Caco-2 (cell line): Measurements from ENCODE around the gene VKORC1. TPM values are rescaled to one million over a fixed set of nuclear protein-coding genes. Genes with fewer than 3 reads are reported as not detected.

Experiments
- BruUV-seq: library from RNA; stranded (reverse); fragments of 400-500 nt; replicated peaks from 2 replicates; lab custom pipeline; 2021; lab: Mats Ljungman, UMichigan
- CTCF ChIA-PET: fragments of 300-600 bp; sonication (Branson Sonifier 250); formaldehyde crosslinking; loops from one replicate; lab custom pipeline; 2022; ENCODE audit warnings: antibody characterized with exemption; lab: Charles Lee
- POLR2A ChIA-PET: fragments of 300-600 bp; sonication (Branson Sonifier 250); formaldehyde crosslinking; loops from one replicate; lab custom pipeline; 2022; ENCODE audit warnings: antibody characterized with exemption; lab: Charles Lee
- DNase-seq, 2 experiments: peaks; one replicate each; pipeline versions ENCODE4 v3.0.0 to v3.0.0-alpha.2; 2020 to 2022
- H3K27me3 ChIP-seq: replicated peaks from 2 replicates; pipeline ENCODE4 v1.6.0; 2011; ENCODE audit warnings: low read length; ENCODE audit not compliant: control insufficient read depth, insufficient read depth
- H3K36me3 ChIP-seq: 2 replicates; pipeline ENCODE4 v1.5.1; 2011; ENCODE audit warnings: low read length; ENCODE audit not compliant: control insufficient read depth, insufficient read depth
- H3K4me1 ChIP-seq: fragments of 250-450 bp; sonication (Bioruptor Pico); 2 replicates; pipeline ENCODE4 v1.5.1; 2020; ENCODE audit warnings: mild to moderate bottlenecking
- H3K4me3 ChIP-seq: 2 replicates; pipeline ENCODE4 v1.5.1; 2011; ENCODE audit warnings: low read depth, mild to moderate bottlenecking, control low read depth, low read length
- H3K9me3 ChIP-seq: fragments of 250-450 bp; sonication (Bioruptor Pico); 2 replicates; pipeline ENCODE4 v1.5.1; 2020; ENCODE audit warnings: mild to moderate bottlenecking, moderate library complexity
- H3K27ac Mint-ChIP-seq: one replicate; pipeline ENCODE4 v1.8.0; 2022; ENCODE audit warnings: mixed read lengths; ENCODE audit not compliant: unreplicated experiment
- H3K27me3 Mint-ChIP-seq: one replicate; pipeline ENCODE4 v1.8.0; 2022; ENCODE audit warnings: mixed read lengths; ENCODE audit not compliant: insufficient read depth, unreplicated experiment
- H3K36me3 Mint-ChIP-seq: one replicate; pipeline ENCODE4 v1.8.0; 2022; ENCODE audit warnings: mild to moderate bottlenecking, mixed read lengths; ENCODE audit not compliant: insufficient read depth, unreplicated experiment
- H3K4me1 Mint-ChIP-seq: one replicate; pipeline ENCODE4 v1.8.0; 2022; ENCODE audit warnings: low read depth, mixed read lengths; ENCODE audit not compliant: unreplicated experiment
- H3K4me3 Mint-ChIP-seq: one replicate; pipeline ENCODE4 v1.8.0; 2022; ENCODE audit warnings: mild to moderate bottlenecking, moderate library complexity, mixed read lengths; ENCODE audit not compliant: unreplicated experiment
- H3K9me3 Mint-ChIP-seq: one replicate; pipeline ENCODE4 v1.8.0; 2022; ENCODE audit warnings: mixed read lengths; ENCODE audit not compliant: unreplicated experiment
- CTCF ChIP-seq, 2 experiments: fragments of 200-600 bp in 1 of 2; IDR thresholded peaks; 1 replicate in 1 of 2; 2 replicates in 1 of 2; pipeline versions ENCODE4 v1.5.1 to v1.8.0; 2011 to 2022; ENCODE audit warnings: antibody characterized with exemption in 1 of 2, control low read depth in 1 of 2, inconsistent platforms in 1 of 2, low read depth in 1 of 2, low read length in 1 of 2, mild to moderate bottlenecking in 1 of 2, moderate library complexity in 1 of 2; ENCODE audit not compliant: insufficient read depth in 1 of 2, severe bottlenecking in 1 of 2, unreplicated experiment in 1 of 2
- intact Hi-C: fragments of 100-400 bp; cut with micrococcal nuclease; formaldehyde crosslinking; loops from one replicate; pipeline ENCODE4 v1.10.0; 2022; ENCODE audit not compliant: unreplicated experiment
- total RNA-seq: library from RNA; stranded (reverse); gene quantifications from 2 replicates; pipeline ENCODE4 v1.2.3, GENCODE V29; 2022

Gene VKORC1
- total RNA-seq, 1 experiment from 2014 or later = 61.3 TPM

- no peaks in the 10 kb centered on the region for H3K9me3 ChIP-seq
- H3K4me1 ChIP-seq = no peaks in the 10 kb centered on the region
- no peak overlapping the region for H3K4me3 ChIP-seq
- intact Hi-C loops = no loop called here
- Mint-ChIP-seq H3K36me3 (peaks cover 5% of the 10 kb centered on the region), H3K27me3 (no peaks in the 10 kb centered on the region), H3K4me3 (no peak overlapping the region), H3K27ac (no peak overlapping the region), H3K4me1 (no peaks in the 10 kb centered on the region), H3K9me3 (no peaks in the 10 kb centered on the region)
- ChIA-PET CTCF (no interaction called here), POLR2A (no interaction called here)
- BruUV-seq = no TSS peak
- no peaks in the 10 kb centered on the region for H3K27me3 ChIP-seq
- TF ChIP-seq CTCF (IDR thresholded peaks at IDR 0.05; ENCODE audit: insufficient read depth in 1 of 2, low read depth in 1 of 2, low read length in 1 of 2, severe bottlenecking in 1 of 2, unreplicated experiment in 1 of 2) = no peak
- no peak for DNase-seq
- no peaks in the 10 kb centered on the region; the same call in 1 of the 2 replicates for H3K36me3 ChIP-seq
Measured at GRCh38 chr16:31043898-31044481, 50.6 kb downstream of the VKORC1 start.

- intact Hi-C loops = no loop called here
- no peak for DNase-seq
- POLR2A ChIA-PET = no interaction called here
- Mint-ChIP-seq H3K36me3 (peaks cover 5% of the 10 kb centered on the region), H3K9me3 (no peaks in the 10 kb centered on the region), H3K27me3 (no peaks in the 10 kb centered on the region), H3K4me3 (no peak overlapping the region), H3K4me1 (no peaks in the 10 kb centered on the region), H3K27ac (no peak overlapping the region)
- no TSS peak for BruUV-seq
- no peaks in the 10 kb centered on the region; the same call in 1 of the 2 replicates for H3K36me3 ChIP-seq
- no peaks in the 10 kb centered on the region for H3K4me1 ChIP-seq
- no peaks in the 10 kb centered on the region for H3K9me3 ChIP-seq
- no peak overlapping the region for H3K4me3 ChIP-seq
- H3K27me3 ChIP-seq = no peaks in the 10 kb centered on the region
- TF ChIP-seq CTCF (IDR thresholded peaks at IDR 0.05; ENCODE audit: insufficient read depth in 1 of 2, low read depth in 1 of 2, low read length in 1 of 2, severe bottlenecking in 1 of 2, unreplicated experiment in 1 of 2) = no peak
- CTCF ChIA-PET = no interaction called here
Measured at GRCh38 chr16:31043352-31043751, 51.2 kb downstream of the VKORC1 start.

GRCh38 chr16:31042866-31043265, 51.7 kb downstream of the VKORC1 start:
- H3K9me3 ChIP-seq = no peaks in the 10 kb centered on the region
- Mint-ChIP-seq H3K9me3 (no peaks in the 10 kb centered on the region), H3K27ac (no peak overlapping the region), H3K36me3 (peaks cover 5% of the 10 kb centered on the region), H3K27me3 (no peaks in the 10 kb centered on the region), H3K4me1 (no peaks in the 10 kb centered on the region), H3K4me3 (no peak overlapping the region)
- intact Hi-C loops = no loop called here
- no peak overlapping the region for H3K4me3 ChIP-seq
- DNase-seq = no peak
- ChIA-PET POLR2A (no interaction called here), CTCF (no interaction called here)
- no peak for TF ChIP-seq CTCF (IDR thresholded peaks at IDR 0.05; ENCODE audit: insufficient read depth in 1 of 2, low read depth in 1 of 2, low read length in 1 of 2, severe bottlenecking in 1 of 2, unreplicated experiment in 1 of 2)
- no peaks in the 10 kb centered on the region for H3K4me1 ChIP-seq
- no peaks in the 10 kb centered on the region for H3K27me3 ChIP-seq
- H3K36me3 ChIP-seq = no peaks in the 10 kb centered on the region; the same call in 1 of the 2 replicates
- no TSS peak for BruUV-seq

Other genes starting within 250 kb of the VKORC1 start
- 15.1 and 17.7 TPM in 2 replicates for gene BCL7C, start 200.7 kb downstream of the VKORC1 start, total RNA-seq
- 1.8 and 2.4 TPM in 2 replicates for gene CTF1, start 198.2 kb downstream of the VKORC1 start, total RNA-seq
- gene FBXL19, start 171.2 kb downstream of the VKORC1 start, total RNA-seq = 20.2 and 23.4 TPM in 2 replicates
- gene ORAI3, start 145.7 kb downstream of the VKORC1 start, total RNA-seq = 4.7 TPM in 2 replicates
- 21.5 and 26.3 TPM in 2 replicates for gene SETD1A, start 137.0 kb downstream of the VKORC1 start, total RNA-seq
- gene HSD3B7, start 109.6 kb downstream of the VKORC1 start, total RNA-seq = 1.3 and 2.4 TPM in 2 replicates
- gene STX1B, start 84.2 kb downstream of the VKORC1 start, total RNA-seq = 0.46 and 0.77 TPM in 2 replicates
- 27.9 and 29.2 TPM in 2 replicates for gene STX4, start 61.2 kb downstream of the VKORC1 start, total RNA-seq
- gene ZNF668, start 20.6 kb downstream of the VKORC1 start, total RNA-seq = 8.7 and 10.8 TPM in 2 replicates
- 17.2 and 18.1 TPM in 2 replicates for gene ZNF646, start 20.4 kb downstream of the VKORC1 start, total RNA-seq
- 1.8 and 2.1 TPM in 2 replicates for gene PRSS53, start 5.9 kb downstream of the VKORC1 start, total RNA-seq
- 30.5 and 34.1 TPM in 2 replicates for gene BCKDK, start 13.6 kb upstream of the VKORC1 start, total RNA-seq
- gene KAT8, start 22.9 kb upstream of the VKORC1 start, total RNA-seq = 46.2 and 50.2 TPM in 2 replicates
- gene PRSS8, start 40.9 kb upstream of the VKORC1 start, total RNA-seq = 237 and 271 TPM in 2 replicates
- gene PRSS36, start 55.3 kb upstream of the VKORC1 start, total RNA-seq = 1.4 and 1.6 TPM in 2 replicates
- gene FUS, start 85.3 kb upstream of the VKORC1 start, total RNA-seq = 489 and 490 TPM in 2 replicates
- gene PYCARD, start 108.0 kb upstream of the VKORC1 start, total RNA-seq = 0.49 and 0.84 TPM in 2 replicates
- 0.07 TPM in 2 replicates for gene TRIM72, start 119.3 kb upstream of the VKORC1 start, total RNA-seq
- gene PYDC1, start 122.3 kb upstream of the VKORC1 start, total RNA-seq = not detected in 2 replicates
- 0.19 TPM in 1 of 2 replicates, not detected in the other for gene ITGAM, start 165.2 kb upstream of the VKORC1 start, total RNA-seq